WTC11 (cell line): Measurements from ENCODE around the gene KIF26A. TPM values are rescaled to one million over a fixed set of nuclear protein-coding genes. Genes with fewer than 3 reads are reported as not detected.

ENCODE experiments used
- ATAC-seq: fragments of 200-7000 bp; cut with Tn5 transposase; 2 replicates; pipeline ENCODE4 v1.10.0; 2021; ENCODE audit warnings: mild to moderate bottlenecking, moderate library complexity
- CTCF ChIA-PET: fragments of 300-600 bp; sonication (Branson Sonifier 250); formaldehyde crosslinking; loops from one replicate; lab custom pipeline; 2021; ENCODE audit warnings: antibody characterized with exemption; lab: Charles Lee
- POLR2A ChIA-PET: fragments of 350-600 bp; sonication (Branson Sonifier 250); formaldehyde crosslinking; loops from one replicate; lab custom pipeline; 2021; ENCODE audit warnings: antibody characterized with exemption; lab: Charles Lee
- DNase-seq: peaks from one replicate; pipeline ENCODE4 v3.0.0; 2021; ENCODE audit warnings: low spot score
- H3K27ac Mint-ChIP-seq: 2 replicates; pipeline ENCODE4 v1.8.0; 2021; ENCODE audit warnings: mixed read lengths
- H3K27me3 Mint-ChIP-seq: 2 replicates; pipeline ENCODE4 v1.8.0; 2021; ENCODE audit warnings: low read depth, mild to moderate bottlenecking, moderate library complexity, mixed read lengths
- H3K36me3 Mint-ChIP-seq: 2 replicates; pipeline ENCODE4 v1.8.0; 2021; ENCODE audit warnings: mixed read lengths
- H3K4me1 Mint-ChIP-seq: 2 replicates; pipeline ENCODE4 v1.8.0; 2022; ENCODE audit warnings: mixed read lengths
- H3K4me3 Mint-ChIP-seq: 2 replicates; pipeline ENCODE4 v1.8.0; 2021; ENCODE audit warnings: mild to moderate bottlenecking, moderate library complexity, mixed read lengths
- H3K9me3 Mint-ChIP-seq: 2 replicates; pipeline ENCODE4 v1.8.0; 2021; ENCODE audit warnings: mixed read lengths
- ELF4 ChIP-seq: sonication (generic); formaldehyde crosslinking; IDR thresholded peaks from 2 replicates; pipeline ENCODE4 v1.8.1; 2022; ENCODE audit warnings: low read depth, mild to moderate bottlenecking, moderate library complexity, missing genetic modification reagents
- FOXK1 ChIP-seq: sonication (generic); formaldehyde crosslinking; IDR thresholded peaks from 2 replicates; pipeline ENCODE4 v1.8.0; 2022; ENCODE audit warnings: mild to moderate bottlenecking, moderate library complexity, missing genetic modification reagents
- GRHL2 ChIP-seq: fragments of 250-450 bp; sonication (Bioruptor Pico); IDR thresholded peaks from 2 replicates; pipeline ENCODE4 v1.8.0; 2022; ENCODE audit warnings: mild to moderate bottlenecking, moderate library complexity; ENCODE audit not compliant: insufficient replicate concordance, severe bottlenecking
- KAT7 ChIP-seq: sonication (generic); formaldehyde crosslinking; IDR thresholded peaks from 2 replicates; pipeline ENCODE4 v1.8.1; 2023; ENCODE audit warnings: missing genetic modification reagents, mild to moderate bottlenecking, borderline replicate concordance
- OVOL2 ChIP-seq: fragments of 250-450 bp; sonication (Bioruptor Pico); IDR thresholded peaks from 2 replicates; pipeline ENCODE4 v1.9.0; 2021; ENCODE audit warnings: mild to moderate bottlenecking, borderline replicate concordance
- RORB ChIP-seq: fragments of 250-450 bp; sonication (Bioruptor Pico); IDR thresholded peaks from 2 replicates; pipeline ENCODE4 v1.9.0; 2021; ENCODE audit warnings: mild to moderate bottlenecking
- SMAD3 ChIP-seq: sonication (generic); formaldehyde crosslinking; IDR thresholded peaks from 2 replicates; pipeline ENCODE4 v1.8.0; 2022; ENCODE audit warnings: missing genetic modification reagents, mild to moderate bottlenecking, borderline replicate concordance
- TCF7 ChIP-seq: sonication (generic); formaldehyde crosslinking; IDR thresholded peaks from 2 replicates; pipeline ENCODE4 v1.8.0; 2022; ENCODE audit warnings: mild to moderate bottlenecking, low read depth, missing genetic modification reagents, moderate library complexity
- TEAD4 ChIP-seq: sonication (generic); formaldehyde crosslinking; IDR thresholded peaks from 2 replicates; pipeline ENCODE4 v1.8.0; 2022; ENCODE audit warnings: mild to moderate bottlenecking, missing genetic modification reagents
- ZNF232 ChIP-seq: sonication (generic); formaldehyde crosslinking; IDR thresholded peaks from 2 replicates; pipeline ENCODE4 v1.8.0; 2022; ENCODE audit warnings: mild to moderate bottlenecking, missing genetic modification reagents
- ZNF671 ChIP-seq: fragments of 250-450 bp; sonication (Bioruptor Pico); IDR thresholded peaks from 2 replicates; pipeline ENCODE4 v1.8.0; 2021; ENCODE audit warnings: mild to moderate bottlenecking
- total RNA-seq: library from RNA; stranded (reverse); gene quantifications from 3 replicates; pipeline ENCODE4 v1.2.3, GENCODE V29; 2021
- TF ChIP-seq, protein P1 (sequence below): sonication (generic); formaldehyde crosslinking; IDR thresholded peaks from 2 replicates; pipeline ENCODE4 v1.8.0; 2022; ENCODE audit warnings: mild to moderate bottlenecking, missing genetic modification reagents
- TF ChIP-seq, protein P2 (sequence below): sonication (generic); formaldehyde crosslinking; IDR thresholded peaks from 2 replicates; pipeline ENCODE4 v1.8.0; 2022; ENCODE audit warnings: mild to moderate bottlenecking, missing genetic modification reagents
- TF ChIP-seq, protein P3 (sequence below): sonication (generic); formaldehyde crosslinking; IDR thresholded peaks from 2 replicates; pipeline ENCODE4 v1.8.1; 2023; ENCODE audit warnings: mild to moderate bottlenecking, missing genetic modification reagents, moderate library complexity
- TF ChIP-seq, protein P4 (sequence below): sonication (generic); formaldehyde crosslinking; IDR thresholded peaks from 2 replicates; pipeline ENCODE4 v1.8.1; 2022; ENCODE audit warnings: low read depth, missing genetic modification reagents, borderline replicate concordance
- TF ChIP-seq, protein P5 (sequence below): fragments of 250-450 bp; sonication (Bioruptor Pico); IDR thresholded peaks from 2 replicates; pipeline ENCODE4 v1.8.0; 2021; ENCODE audit warnings: mild to moderate bottlenecking
- TF ChIP-seq, protein P6 (sequence below): sonication (generic); formaldehyde crosslinking; IDR thresholded peaks from 2 replicates; pipeline ENCODE4 v1.8.0; 2023; ENCODE audit warnings: missing genetic modification reagents
- TF ChIP-seq, protein P7 (sequence below): sonication (generic); formaldehyde crosslinking; IDR thresholded peaks from 2 replicates; pipeline ENCODE4 v1.8.1; 2023; ENCODE audit warnings: mild to moderate bottlenecking, missing genetic modification reagents, borderline replicate concordance

Gene KIF26A
- total RNA-seq, 1 experiment from 2014 or later, result 53.4 TPM

DNA sequence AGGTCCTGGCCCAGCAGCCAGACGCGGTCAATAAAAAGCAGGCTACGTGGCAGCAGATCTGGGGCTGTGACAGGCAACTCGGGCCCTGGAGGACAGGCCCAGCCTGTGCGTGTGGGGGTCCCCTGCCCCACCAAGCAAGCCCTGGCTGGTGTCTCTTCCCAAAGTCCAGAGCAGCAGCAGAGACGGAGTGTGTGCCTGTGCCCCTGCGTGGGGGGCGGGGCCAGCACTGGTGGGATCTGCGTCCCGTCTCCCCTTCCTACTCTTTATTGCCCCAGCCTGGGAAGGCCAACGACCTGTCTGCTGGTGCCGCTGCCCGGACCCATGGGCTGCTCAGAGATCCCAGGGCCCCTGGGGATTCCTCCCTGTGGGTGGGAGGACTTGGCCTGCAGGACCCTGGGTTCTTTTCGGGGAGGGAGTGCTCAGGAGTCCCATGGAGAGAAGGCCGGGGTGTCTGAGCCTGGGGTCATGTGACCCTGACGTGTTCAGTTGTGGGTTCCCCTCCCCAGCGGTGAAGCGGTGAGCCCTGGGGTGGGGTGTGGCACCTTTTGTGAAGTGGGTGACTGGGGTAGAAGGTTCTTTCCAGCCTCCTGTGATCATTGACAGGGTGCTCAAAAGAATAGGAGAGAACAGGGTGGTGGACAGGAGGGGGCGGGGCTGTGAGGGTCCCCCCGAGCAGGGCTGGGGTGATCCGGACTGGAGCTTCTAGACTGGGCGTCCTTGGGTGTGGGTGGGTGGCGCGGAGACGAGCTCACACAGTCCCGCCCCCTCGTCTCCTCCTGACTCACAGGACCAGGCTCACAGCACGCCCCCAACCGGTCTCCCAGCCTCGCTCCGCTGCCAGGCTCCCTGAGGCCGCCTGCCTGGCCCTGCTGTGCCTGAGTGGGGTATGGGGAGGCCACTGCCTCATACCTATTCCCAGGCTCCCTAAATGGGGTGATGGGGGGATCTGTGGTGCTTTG is 30.5 kb upstream of the KIF26A start:
- Mint-ChIP-seq H3K27ac (no peak overlapping the region), H3K36me3 (no peaks in the 10 kb centered on the region), H3K4me3 (no peak overlapping the region), H3K9me3 (no peaks in the 10 kb centered on the region), H3K27me3 (no peaks in the 10 kb centered on the region), H3K4me1 (peaks cover 2% of the 10 kb centered on the region; the same call in 1 of the 2 replicates)
- CTCF ChIA-PET, result interaction anchor here (1.3 to 6.5 kb wide), 3 partner anchors 10 to 30 kb away, joined by 5 to 44 read pairs (median 6); no protein-coding TSS in a partner anchor
- DNase-seq (peak; percentile 11), ATAC-seq (peak; percentile 28; the same call in 1 of the 2 replicates)
- TF ChIP-seq KAT7 (CRISPR knock-in tag) (no peak), ZNF232 (CRISPR knock-in tag) (no peak), RORB (CRISPR knock-in tag) (no peak), TEAD4 (CRISPR knock-in tag) (no peak), OVOL2 (CRISPR knock-in tag) (no peak), ELF4 (CRISPR knock-in tag) (no peak), FOXK1 (CRISPR knock-in tag) (no peak)
- TF ChIP-seq, protein P1, sequence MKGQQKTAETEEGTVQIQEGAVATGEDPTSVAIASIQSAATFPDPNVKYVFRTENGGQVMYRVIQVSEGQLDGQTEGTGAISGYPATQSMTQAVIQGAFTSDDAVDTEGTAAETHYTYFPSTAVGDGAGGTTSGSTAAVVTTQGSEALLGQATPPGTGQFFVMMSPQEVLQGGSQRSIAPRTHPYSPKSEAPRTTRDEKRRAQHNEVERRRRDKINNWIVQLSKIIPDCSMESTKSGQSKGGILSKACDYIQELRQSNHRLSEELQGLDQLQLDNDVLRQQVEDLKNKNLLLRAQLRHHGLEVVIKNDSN (CRISPR knock-in tag), result peak; percentile 37; the same call in 1 of the 2 replicates
- TF ChIP-seq, protein P2, sequence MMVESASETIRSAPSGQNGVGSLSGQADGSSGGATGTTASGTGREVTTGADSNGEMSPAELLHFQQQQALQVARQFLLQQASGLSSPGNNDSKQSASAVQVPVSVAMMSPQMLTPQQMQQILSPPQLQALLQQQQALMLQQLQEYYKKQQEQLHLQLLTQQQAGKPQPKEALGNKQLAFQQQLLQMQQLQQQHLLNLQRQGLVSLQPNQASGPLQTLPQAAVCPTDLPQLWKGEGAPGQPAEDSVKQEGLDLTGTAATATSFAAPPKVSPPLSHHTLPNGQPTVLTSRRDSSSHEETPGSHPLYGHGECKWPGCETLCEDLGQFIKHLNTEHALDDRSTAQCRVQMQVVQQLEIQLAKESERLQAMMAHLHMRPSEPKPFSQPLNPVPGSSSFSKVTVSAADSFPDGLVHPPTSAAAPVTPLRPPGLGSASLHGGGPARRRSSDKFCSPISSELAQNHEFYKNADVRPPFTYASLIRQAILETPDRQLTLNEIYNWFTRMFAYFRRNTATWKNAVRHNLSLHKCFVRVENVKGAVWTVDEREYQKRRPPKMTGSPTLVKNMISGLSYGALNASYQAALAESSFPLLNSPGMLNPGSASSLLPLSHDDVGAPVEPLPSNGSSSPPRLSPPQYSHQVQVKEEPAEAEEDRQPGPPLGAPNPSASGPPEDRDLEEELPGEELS (CRISPR knock-in tag), result no peak
- TF ChIP-seq, protein P3, sequence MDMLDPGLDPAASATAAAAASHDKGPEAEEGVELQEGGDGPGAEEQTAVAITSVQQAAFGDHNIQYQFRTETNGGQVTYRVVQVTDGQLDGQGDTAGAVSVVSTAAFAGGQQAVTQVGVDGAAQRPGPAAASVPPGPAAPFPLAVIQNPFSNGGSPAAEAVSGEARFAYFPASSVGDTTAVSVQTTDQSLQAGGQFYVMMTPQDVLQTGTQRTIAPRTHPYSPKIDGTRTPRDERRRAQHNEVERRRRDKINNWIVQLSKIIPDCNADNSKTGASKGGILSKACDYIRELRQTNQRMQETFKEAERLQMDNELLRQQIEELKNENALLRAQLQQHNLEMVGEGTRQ (CRISPR knock-in tag), result peak; percentile 45
- TF ChIP-seq, protein P4, sequence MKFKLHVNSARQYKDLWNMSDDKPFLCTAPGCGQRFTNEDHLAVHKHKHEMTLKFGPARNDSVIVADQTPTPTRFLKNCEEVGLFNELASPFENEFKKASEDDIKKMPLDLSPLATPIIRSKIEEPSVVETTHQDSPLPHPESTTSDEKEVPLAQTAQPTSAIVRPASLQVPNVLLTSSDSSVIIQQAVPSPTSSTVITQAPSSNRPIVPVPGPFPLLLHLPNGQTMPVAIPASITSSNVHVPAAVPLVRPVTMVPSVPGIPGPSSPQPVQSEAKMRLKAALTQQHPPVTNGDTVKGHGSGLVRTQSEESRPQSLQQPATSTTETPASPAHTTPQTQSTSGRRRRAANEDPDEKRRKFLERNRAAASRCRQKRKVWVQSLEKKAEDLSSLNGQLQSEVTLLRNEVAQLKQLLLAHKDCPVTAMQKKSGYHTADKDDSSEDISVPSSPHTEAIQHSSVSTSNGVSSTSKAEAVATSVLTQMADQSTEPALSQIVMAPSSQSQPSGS, result no peak
- TF ChIP-seq, protein P5, sequence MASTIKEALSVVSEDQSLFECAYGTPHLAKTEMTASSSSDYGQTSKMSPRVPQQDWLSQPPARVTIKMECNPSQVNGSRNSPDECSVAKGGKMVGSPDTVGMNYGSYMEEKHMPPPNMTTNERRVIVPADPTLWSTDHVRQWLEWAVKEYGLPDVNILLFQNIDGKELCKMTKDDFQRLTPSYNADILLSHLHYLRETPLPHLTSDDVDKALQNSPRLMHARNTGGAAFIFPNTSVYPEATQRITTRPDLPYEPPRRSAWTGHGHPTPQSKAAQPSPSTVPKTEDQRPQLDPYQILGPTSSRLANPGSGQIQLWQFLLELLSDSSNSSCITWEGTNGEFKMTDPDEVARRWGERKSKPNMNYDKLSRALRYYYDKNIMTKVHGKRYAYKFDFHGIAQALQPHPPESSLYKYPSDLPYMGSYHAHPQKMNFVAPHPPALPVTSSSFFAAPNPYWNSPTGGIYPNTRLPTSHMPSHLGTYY (CRISPR knock-in tag), result no peak
- POLR2A ChIA-PET, result no interaction called here

DNA sequence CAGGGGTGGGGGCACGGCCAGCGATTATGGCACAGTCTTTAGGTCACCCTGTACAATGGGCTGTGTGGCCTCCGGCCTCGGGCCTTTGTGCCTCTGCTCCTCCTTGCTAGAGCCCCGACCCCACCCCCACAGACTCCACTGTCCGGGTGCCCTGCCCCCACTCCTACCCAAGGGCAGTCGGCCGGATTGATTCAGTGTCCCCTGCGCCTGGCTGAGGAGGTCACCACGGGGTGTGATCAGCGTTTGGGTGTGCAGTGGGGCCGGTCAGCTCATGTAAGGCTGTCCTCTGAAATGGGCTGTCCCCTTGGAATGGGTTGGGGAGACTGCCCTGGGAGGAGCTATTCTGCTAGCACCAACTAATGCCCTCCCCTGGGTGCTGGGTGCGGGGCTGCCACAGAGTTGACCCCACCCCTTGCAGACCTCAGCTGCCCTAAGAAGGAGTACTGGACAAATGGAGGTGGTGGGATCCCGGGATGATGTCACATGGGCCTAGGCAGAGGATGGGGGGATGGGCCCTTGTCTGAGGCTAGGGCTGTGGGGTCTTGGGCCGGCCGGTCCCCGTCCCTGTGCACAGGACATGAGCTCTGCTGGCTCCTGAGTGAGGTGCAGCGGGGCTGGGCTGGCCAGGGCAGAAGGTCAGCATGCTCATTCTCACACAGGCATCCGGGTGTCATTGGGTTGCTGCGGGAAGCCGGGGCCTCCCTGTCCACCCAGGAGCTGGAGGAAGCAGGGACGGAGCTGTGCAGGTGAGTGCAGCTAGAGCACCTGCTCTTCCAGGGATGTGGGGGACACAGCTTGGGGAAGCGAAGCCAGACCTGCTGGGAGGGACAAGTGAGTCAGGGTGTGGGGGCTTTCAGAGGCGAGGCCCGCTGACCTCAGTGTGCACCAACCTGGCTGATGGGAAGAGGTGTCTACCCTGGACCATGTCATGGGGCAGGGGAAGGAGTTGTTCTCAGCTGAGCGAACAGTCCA is 29.5 kb upstream of the KIF26A start:
- Mint-ChIP-seq H3K4me3 (no peak overlapping the region), H3K9me3 (no peaks in the 10 kb centered on the region), H3K27me3 (no peaks in the 10 kb centered on the region), H3K27ac (no peak overlapping the region), H3K4me1 (peaks cover 2% of the 10 kb centered on the region; the same call in 1 of the 2 replicates), H3K36me3 (no peaks in the 10 kb centered on the region)
- ChIA-PET POLR2A (no interaction called here), CTCF (interaction anchor here (1.0 to 6.5 kb wide), 4 partner anchors 11 to 31 kb away, joined by 4 to 44 read pairs (median 6); no protein-coding TSS in a partner anchor)
- DNase-seq (peak; percentile 11), ATAC-seq (no peak)
- TF ChIP-seq SMAD3 (CRISPR knock-in tag), result no peak
- TF ChIP-seq ZNF671 (CRISPR knock-in tag), result no peak
- no peak for TF ChIP-seq GRHL2 (CRISPR knock-in tag)
- TF ChIP-seq TCF7 (CRISPR knock-in tag), result no peak
- TF ChIP-seq, protein P3 (CRISPR knock-in tag), result no peak
- TF ChIP-seq, protein P6, sequence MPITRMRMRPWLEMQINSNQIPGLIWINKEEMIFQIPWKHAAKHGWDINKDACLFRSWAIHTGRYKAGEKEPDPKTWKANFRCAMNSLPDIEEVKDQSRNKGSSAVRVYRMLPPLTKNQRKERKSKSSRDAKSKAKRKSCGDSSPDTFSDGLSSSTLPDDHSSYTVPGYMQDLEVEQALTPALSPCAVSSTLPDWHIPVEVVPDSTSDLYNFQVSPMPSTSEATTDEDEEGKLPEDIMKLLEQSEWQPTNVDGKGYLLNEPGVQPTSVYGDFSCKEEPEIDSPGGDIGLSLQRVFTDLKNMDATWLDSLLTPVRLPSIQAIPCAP (CRISPR knock-in tag), result no peak
- TF ChIP-seq, protein P7, sequence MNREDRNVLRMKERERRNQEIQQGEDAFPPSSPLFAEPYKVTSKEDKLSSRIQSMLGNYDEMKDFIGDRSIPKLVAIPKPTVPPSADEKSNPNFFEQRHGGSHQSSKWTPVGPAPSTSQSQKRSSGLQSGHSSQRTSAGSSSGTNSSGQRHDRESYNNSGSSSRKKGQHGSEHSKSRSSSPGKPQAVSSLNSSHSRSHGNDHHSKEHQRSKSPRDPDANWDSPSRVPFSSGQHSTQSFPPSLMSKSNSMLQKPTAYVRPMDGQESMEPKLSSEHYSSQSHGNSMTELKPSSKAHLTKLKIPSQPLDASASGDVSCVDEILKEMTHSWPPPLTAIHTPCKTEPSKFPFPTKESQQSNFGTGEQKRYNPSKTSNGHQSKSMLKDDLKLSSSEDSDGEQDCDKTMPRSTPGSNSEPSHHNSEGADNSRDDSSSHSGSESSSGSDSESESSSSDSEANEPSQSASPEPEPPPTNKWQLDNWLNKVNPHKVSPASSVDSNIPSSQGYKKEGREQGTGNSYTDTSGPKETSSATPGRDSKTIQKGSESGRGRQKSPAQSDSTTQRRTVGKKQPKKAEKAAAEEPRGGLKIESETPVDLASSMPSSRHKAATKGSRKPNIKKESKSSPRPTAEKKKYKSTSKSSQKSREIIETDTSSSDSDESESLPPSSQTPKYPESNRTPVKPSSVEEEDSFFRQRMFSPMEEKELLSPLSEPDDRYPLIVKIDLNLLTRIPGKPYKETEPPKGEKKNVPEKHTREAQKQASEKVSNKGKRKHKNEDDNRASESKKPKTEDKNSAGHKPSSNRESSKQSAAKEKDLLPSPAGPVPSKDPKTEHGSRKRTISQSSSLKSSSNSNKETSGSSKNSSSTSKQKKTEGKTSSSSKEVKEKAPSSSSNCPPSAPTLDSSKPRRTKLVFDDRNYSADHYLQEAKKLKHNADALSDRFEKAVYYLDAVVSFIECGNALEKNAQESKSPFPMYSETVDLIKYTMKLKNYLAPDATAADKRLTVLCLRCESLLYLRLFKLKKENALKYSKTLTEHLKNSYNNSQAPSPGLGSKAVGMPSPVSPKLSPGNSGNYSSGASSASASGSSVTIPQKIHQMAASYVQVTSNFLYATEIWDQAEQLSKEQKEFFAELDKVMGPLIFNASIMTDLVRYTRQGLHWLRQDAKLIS (CRISPR knock-in tag), result no peak
